ENCODE results near the gene DNAJC5. TPM values are rescaled to one million over a fixed set of nuclear protein-coding genes. Genes with fewer than 3 reads are reported as not detected.

DNAJC5 gene
- total RNA-seq, 2 donors from 2014 or later, result 35.7 to 39.0 TPM

GRCh38 chr20:63939061-63939935, 44.4 kb downstream of the DNAJC5 start:
- no peaks in the 10 kb centered on the region for H3K9me3 ChIP-seq (ENCODE audit: control insufficient read depth, low read length, poor library complexity, severe bottlenecking)
- Mint-ChIP-seq H3K4me3 (no peak overlapping the region), H3K27me3 (no peaks in the 10 kb centered on the region), H3K36me3 (ENCODE audit: low read depth) (peaks cover 2% of the 10 kb centered on the region), H3K27ac (no peak overlapping the region), H3K4me1 (peaks cover 15% of the 10 kb centered on the region)
- DNase-seq, result no peak
- ATAC-seq, result no peak

GRCh38 chr20:63940071-63940471, 45.1 kb downstream of the DNAJC5 start:
- Mint-ChIP-seq H3K27ac (no peak overlapping the region), H3K4me1 (peaks cover 8% of the 10 kb centered on the region), H3K4me3 (no peak overlapping the region), H3K36me3 (ENCODE audit: low read depth) (peaks cover 2% of the 10 kb centered on the region), H3K27me3 (no peaks in the 10 kb centered on the region)
- no peaks in the 10 kb centered on the region for H3K9me3 ChIP-seq (ENCODE audit: control insufficient read depth, low read length, poor library complexity, severe bottlenecking)
- DNase-seq, result no peak
- no peak for ATAC-seq

GRCh38 chr20:63940472-63941266, 45.7 kb downstream of the DNAJC5 start:
- DNase-seq, result no peak
- peaks cover 2% of the 10 kb centered on the region for H3K36me3 Mint-ChIP-seq (ENCODE audit: low read depth)
- peaks cover 7% of the 10 kb centered on the region for H3K4me1 Mint-ChIP-seq
- ATAC-seq, result no peak
- peak overlapping the region; percentile 12 for H3K4me3 Mint-ChIP-seq
- no peaks in the 10 kb centered on the region for H3K9me3 ChIP-seq (ENCODE audit: control insufficient read depth, low read length, poor library complexity, severe bottlenecking)
- H3K27me3 Mint-ChIP-seq, result no peaks in the 10 kb centered on the region
- H3K27ac Mint-ChIP-seq, result no peak overlapping the region

- Mint-ChIP-seq H3K4me1 (peaks cover 7% of the 10 kb centered on the region), H3K27me3 (no peaks in the 10 kb centered on the region), H3K4me3 (peak overlapping the region; percentile 41), H3K36me3 (ENCODE audit: low read depth) (peaks cover 2% of the 10 kb centered on the region), H3K27ac (no peak overlapping the region)
- no peaks in the 10 kb centered on the region for H3K9me3 ChIP-seq (ENCODE audit: control insufficient read depth, low read length, poor library complexity, severe bottlenecking)
- ATAC-seq (peak; percentile 90), DNase-seq (peak; percentile 56 to 72 (median 64))
Observed at GRCh38 chr20:63941282-63942081, 46.6 kb downstream of the DNAJC5 start.

GRCh38 chr20:63942250-63942951, 47.5 kb downstream of the DNAJC5 start:
- H3K27me3 Mint-ChIP-seq, result no peaks in the 10 kb centered on the region
- peaks cover 13% of the 10 kb centered on the region for H3K4me1 Mint-ChIP-seq
- peaks cover 2% of the 10 kb centered on the region for H3K36me3 Mint-ChIP-seq (ENCODE audit: low read depth)
- H3K9me3 ChIP-seq (ENCODE audit: control insufficient read depth, low read length, poor library complexity, severe bottlenecking), result no peaks in the 10 kb centered on the region
- H3K27ac Mint-ChIP-seq, result peak overlapping the region; percentile 57
- ATAC-seq (no peak), DNase-seq (peak in 1 of 3 donors; percentile 51)
- peak overlapping the region; percentile 60 for H3K4me3 Mint-ChIP-seq

- Mint-ChIP-seq H3K4me1 (peaks cover 20% of the 10 kb centered on the region), H3K27me3 (no peaks in the 10 kb centered on the region), H3K4me3 (no peak overlapping the region), H3K36me3 (ENCODE audit: low read depth) (peaks cover 2% of the 10 kb centered on the region), H3K27ac (no peak overlapping the region)
- DNase-seq, result no peak
- no peaks in the 10 kb centered on the region for H3K9me3 ChIP-seq (ENCODE audit: control insufficient read depth, low read length, poor library complexity, severe bottlenecking)
- ATAC-seq, result no peak
Observed at GRCh38 chr20:63942969-63943807, 48.3 kb downstream of the DNAJC5 start.

GRCh38 chr20:63943808-63944077, 48.8 kb downstream of the DNAJC5 start:
- no peak for ATAC-seq
- H3K36me3 Mint-ChIP-seq (ENCODE audit: low read depth), result peaks cover 2% of the 10 kb centered on the region
- H3K4me1 Mint-ChIP-seq, result peaks cover 24% of the 10 kb centered on the region
- no peak overlapping the region for H3K27ac Mint-ChIP-seq
- no peaks in the 10 kb centered on the region for H3K9me3 ChIP-seq (ENCODE audit: control insufficient read depth, low read length, poor library complexity, severe bottlenecking)
- no peak for DNase-seq
- H3K27me3 Mint-ChIP-seq, result no peaks in the 10 kb centered on the region
- no peak overlapping the region for H3K4me3 Mint-ChIP-seq

GRCh38 chr20:63944078-63944941, 49.4 kb downstream of the DNAJC5 start:
- Mint-ChIP-seq H3K4me1 (peaks cover 29% of the 10 kb centered on the region), H3K27ac (no peak overlapping the region), H3K27me3 (no peaks in the 10 kb centered on the region), H3K4me3 (no peak overlapping the region), H3K36me3 (ENCODE audit: low read depth) (peaks cover 2% of the 10 kb centered on the region)
- ATAC-seq, result no peak
- no peaks in the 10 kb centered on the region for H3K9me3 ChIP-seq (ENCODE audit: control insufficient read depth, low read length, poor library complexity, severe bottlenecking)
- no peak for DNase-seq

- H3K4me1 Mint-ChIP-seq, result peaks cover 29% of the 10 kb centered on the region
- H3K27me3 Mint-ChIP-seq, result no peaks in the 10 kb centered on the region
- DNase-seq, result no peak
- ATAC-seq, result no peak
- H3K4me3 Mint-ChIP-seq, result no peak overlapping the region
- H3K27ac Mint-ChIP-seq, result no peak overlapping the region
- H3K9me3 ChIP-seq (ENCODE audit: control insufficient read depth, low read length, poor library complexity, severe bottlenecking), result no peaks in the 10 kb centered on the region
- H3K36me3 Mint-ChIP-seq (ENCODE audit: low read depth), result peaks cover 2% of the 10 kb centered on the region
Observed at GRCh38 chr20:63945031-63945658, 50.2 kb downstream of the DNAJC5 start.

GRCh38 chr20:63945921-63946920, 51.3 kb downstream of the DNAJC5 start:
- no peaks in the 10 kb centered on the region for H3K36me3 Mint-ChIP-seq (ENCODE audit: low read depth)
- peak overlapping the region; percentile 3 for H3K4me3 Mint-ChIP-seq
- DNase-seq (no peak), ATAC-seq (no peak)
- H3K27ac Mint-ChIP-seq, result peak overlapping the region; percentile 95
- H3K4me1 Mint-ChIP-seq, result peaks cover 25% of the 10 kb centered on the region
- no peaks in the 10 kb centered on the region for H3K9me3 ChIP-seq (ENCODE audit: control insufficient read depth, low read length, poor library complexity, severe bottlenecking)
- no peaks in the 10 kb centered on the region for H3K27me3 Mint-ChIP-seq
